ENCODE results near the gene KIF1B.

GRCh38 chr1:10228528-10228927, 18.2 kb downstream of the KIF1B start:
- TF ChIP-seq SRF (IDR thresholded peaks at IDR 0.05; ENCODE audit: low read depth) (no peak), ATF3 (IDR thresholded peaks at IDR 0.05) (no peak), EGR1 (IDR thresholded peaks at IDR 0.05; ENCODE audit: low read depth) (no peak), CTCF (IDR thresholded peaks at IDR 0.05 in 2 of 3, conservative IDR thresholded peaks at IDR 0.05 in 1 of 3; ENCODE audit: borderline replicate concordance in 1 of 3, insufficient read depth in 1 of 3, low read depth in 2 of 3, low read length in 2 of 3) (no peak), POLR2A (IDR thresholded peaks at IDR 0.05; ENCODE audit: borderline replicate concordance, extremely low read depth, insufficient read depth, insufficient read length) (no peak), RAD21 (IDR thresholded peaks at IDR 0.05; ENCODE audit: low read depth) (no peak), FOSL1 (IDR thresholded peaks at IDR 0.05; ENCODE audit: low read depth) (no peak), SP1 (IDR thresholded peaks at IDR 0.05; ENCODE audit: low read depth) (no peak), MAX (IDR thresholded peaks at IDR 0.05) (no peak), TCF7L2 (IDR thresholded peaks at IDR 0.05; ENCODE audit: borderline replicate concordance, extremely low read depth, insufficient read depth, insufficient read length) (no peak), REST (IDR thresholded peaks at IDR 0.05; ENCODE audit: low read depth) (no peak), POLR2AphosphoS5 (IDR thresholded peaks at IDR 0.05; ENCODE audit: low read depth, low read length) (no peak), YY1 (IDR thresholded peaks at IDR 0.05; ENCODE audit: extremely low read depth, insufficient replicate concordance, low read depth, low read length) (no peak)

Data from HCT116 (cell line).